Activated gamma-delta T cell treated with Interleukin-2 at 50 U/mL for 16 hours (primary cell): Measurements from ENCODE around the gene GP1BA.
A peak's percentile ranks its signal among the peaks of the same experiment; 100 is the strongest.

ENCODE experiments used
- DNase-seq: peaks from one replicate; pipeline ENCODE4 v3.0.0-alpha.2; 2020

Gene GP1BA

DNA sequence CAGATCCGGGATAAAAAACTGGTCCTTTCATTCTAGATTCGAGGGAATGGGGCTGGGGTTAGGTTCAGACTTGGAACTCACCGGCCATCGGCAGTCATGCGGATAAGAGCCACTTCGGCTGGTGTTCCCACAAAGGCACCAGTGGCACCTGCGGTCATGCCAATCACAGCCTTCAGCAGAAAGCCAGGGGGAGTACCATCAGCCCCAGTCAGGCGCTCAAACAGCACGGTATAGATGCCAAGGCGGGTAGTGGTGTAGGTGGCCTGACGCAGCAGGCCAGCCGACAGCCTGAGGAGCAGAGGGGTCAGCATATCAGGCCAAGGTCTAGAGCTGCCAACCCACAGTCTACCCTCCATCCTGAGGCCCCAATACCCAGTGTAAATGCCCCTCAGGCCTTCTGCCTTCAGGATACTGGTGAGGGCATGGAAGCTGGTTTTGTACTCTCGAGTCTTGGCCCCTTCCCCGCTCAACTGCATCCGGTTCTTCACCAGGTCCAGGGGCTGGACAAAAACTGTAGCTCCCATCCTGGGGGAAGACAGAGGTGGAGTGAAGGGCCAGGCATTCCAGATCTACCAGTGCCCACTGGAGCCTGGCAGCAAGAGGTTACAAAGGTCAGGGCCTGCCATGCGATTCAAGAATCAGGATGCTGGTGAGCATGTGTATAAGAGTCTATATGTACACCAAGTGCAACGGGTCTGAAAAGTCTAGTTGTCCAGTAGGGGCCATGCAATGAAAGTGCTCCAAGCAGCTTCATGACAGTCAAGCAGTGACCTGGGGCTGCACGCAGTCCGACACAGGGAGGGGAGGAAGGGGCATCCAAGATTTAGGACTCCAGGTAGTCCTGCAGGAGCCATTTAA, 6.8 kb downstream of the GP1BA start:
- DNase-seq = no peak

DNA sequence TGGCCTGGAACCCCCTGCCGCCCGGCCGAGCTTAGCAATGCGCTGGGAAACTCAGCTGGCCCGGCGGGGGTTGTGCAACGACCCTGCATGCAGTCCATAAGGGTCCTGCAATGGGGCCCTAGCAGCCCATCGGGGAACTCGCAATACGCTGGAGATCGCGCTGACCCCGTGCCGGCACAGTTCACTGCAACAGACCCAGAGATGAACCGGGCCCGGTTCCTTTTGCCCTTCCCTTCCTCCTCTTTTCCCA, 7.4 kb downstream of the GP1BA start:
- DNase-seq = no peak

DNA sequence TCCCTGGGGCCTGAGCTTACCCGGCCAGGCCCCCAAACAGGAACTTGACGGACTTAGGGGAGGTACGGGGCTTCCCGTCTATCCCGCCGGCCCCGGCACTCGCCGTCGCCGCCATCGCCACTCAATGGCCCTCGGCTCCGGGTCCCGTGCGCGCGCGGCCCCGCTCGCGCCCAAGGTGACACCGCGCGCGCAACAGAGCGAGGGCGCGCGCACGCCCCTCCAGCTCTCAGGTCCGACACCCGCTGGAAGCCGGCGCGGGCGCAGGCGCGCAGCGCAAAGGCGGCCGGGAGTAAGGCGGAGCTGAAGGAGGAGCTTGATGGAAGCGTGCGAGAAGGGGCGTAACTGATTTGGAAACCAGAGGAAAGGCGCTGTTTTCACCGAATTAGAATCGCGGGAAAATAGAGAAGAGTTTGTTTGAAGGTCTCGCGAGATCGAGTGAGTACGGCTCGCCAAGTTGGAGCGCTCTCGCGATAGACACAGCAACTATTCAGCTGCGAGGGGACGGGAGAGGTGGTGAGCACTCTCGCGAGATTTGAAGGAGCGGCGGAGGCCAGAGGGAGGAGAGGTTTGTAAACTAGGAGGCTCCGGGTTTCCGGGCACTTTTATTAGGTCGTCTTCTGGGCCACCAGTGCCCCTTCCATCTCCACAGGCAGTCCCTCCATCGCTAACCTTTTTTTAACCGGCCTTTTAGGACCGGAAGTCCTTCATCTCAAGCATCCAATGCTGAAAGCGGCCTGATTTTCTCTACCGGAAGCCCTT, 7.9 kb downstream of the GP1BA start, which contains the start of the genes RNF167 and SLC25A11:
TSS of gene RNF167 (plus strand) at position 473 of the 759 bp plus-strand sequence. CDS start 642 bp downstream, outside the sequence.
TSS of gene SLC25A11 (minus strand) at position 251 of the 759 bp plus-strand sequence. CDS start at position 115, 136 bp downstream.
- peak; percentile 94 for DNase-seq

DNA sequence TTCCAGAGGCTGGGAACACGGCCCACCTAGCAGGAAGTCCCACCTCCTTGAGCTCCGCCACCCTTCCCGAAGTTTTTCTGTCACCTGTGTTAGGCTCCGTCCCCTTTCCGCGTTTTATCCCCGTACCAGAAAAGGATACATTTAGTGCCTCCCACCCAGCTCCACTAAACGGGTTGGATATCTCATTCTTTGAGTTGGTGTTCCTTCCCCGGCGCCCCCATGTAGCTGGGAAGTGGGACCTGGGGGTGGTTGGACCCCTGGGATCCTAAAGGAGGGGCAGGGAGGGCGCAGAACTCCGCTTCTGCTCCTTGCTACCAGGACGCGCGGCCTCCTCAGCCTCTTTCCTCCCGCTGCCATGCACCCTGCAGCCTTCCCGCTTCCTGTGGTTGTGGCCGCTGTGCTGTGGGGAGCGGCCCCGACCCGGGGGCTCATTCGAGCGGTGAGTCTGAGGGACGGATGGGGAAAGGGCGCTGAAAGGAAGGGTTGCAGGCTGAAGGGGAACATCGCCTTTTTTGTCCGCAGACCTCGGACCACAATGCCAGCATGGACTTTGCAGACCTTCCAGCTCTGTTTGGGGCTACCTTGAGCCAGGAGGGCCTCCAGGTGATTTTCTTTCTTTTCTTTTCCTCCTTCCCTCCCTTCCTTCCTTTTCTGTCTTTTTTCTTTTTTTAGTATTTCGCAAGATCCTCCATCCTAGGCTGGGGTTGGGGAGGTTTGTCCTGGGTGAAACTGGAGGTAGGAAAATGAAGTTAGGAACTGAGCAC, 8.7 kb downstream of the GP1BA start:
- DNase-seq = peak; percentile 51

DNA sequence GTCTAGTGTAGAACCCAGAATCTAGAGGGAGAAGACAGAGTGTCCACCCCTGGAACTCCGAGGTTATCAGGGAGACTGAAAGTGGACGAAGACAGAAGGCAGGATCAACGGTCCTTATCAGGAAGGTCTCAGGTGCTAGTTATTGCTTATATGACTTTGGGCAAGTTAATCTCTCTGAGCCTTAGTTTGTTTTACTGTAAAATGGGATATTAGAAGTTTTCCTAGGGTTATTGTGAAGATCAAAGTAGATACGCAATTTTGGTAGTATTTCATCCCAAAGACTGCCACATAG, 9.2 kb downstream of the GP1BA start:
- DNase-seq = no peak

DNA sequence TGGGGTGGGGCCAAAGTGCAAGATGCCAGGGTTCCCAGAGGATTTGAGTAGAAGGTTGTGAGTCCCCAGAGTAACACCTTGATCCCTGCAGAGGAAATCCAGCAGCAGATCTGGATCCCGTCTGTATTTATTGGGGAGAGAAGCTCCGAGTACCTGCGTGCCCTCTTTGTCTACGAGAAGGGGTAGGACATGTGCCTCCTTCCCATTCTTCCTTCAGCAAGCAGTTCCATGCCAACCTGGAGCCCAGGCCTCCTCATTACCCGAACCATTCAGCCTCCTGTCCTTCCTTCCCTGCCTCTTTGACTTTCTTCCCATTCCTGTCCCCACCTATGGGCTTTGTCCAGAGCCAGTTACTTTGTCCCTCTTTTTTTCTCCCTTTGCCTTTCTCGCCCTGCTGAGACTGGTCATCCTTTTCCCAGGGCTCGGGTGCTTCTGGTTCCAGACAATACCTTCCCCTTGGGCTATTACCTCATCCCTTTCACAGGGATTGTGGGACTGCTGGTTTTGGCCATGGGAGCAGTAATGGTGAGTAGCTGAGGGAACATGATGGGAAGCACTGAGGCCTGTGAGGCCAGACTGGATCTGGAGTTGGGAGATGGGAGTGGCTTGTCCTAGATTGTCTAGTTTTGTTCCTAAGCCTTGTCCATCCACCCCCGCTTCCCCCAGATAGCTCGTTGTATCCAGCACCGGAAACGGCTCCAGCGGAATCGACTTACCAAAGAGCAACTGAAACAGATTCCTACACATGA, 10.9 kb downstream of the GP1BA start:
- no peak for DNase-seq

DNA sequence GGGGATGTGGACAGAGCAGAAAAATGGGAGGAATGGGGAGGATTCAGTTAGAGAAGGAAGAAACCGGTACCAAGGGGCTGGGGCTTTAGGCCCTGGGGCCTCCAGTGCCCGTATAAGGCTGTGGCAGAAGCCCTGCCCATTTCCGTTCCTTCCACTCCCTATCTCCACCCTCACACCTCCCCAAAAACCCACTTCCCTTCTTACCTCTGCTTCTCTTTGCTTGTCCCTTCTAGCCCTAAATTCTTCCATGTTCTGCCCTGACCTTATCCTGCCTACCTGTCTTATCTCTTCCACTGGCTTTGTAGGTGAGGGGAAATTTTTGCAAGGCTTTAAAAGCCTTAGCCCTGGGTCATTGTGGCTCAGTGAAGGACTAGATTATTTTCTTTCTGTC, 12.1 kb downstream of the GP1BA start:
- DNase-seq = peak; percentile 64

DNA sequence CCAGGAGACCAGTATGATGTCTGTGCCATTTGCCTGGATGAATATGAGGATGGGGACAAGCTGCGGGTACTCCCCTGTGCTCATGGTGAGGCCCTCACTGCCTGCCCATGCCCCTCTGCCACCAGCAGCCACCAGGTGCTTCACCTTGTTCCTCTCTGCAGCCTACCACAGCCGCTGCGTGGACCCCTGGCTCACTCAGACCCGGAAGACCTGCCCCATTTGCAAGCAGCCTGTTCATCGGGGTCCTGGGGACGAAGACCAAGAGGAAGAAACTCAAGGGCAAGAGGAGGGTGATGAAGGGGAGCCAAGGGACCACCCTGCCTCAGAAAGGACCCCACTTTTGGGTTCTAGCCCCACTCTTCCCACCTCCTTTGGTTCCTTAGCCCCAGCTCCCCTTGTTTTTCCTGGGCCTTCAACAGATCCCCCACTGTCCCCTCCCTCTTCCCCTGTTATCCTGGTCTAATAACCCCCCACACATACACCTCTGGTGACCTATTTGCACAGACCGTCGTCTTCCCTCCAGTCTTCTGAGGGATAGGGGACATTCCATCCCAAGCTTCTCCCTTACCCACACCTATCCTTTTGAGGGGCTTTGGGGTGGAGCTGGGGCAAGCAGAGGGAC, 12.6 kb downstream of the GP1BA start:
- no peak for DNase-seq

DNA sequence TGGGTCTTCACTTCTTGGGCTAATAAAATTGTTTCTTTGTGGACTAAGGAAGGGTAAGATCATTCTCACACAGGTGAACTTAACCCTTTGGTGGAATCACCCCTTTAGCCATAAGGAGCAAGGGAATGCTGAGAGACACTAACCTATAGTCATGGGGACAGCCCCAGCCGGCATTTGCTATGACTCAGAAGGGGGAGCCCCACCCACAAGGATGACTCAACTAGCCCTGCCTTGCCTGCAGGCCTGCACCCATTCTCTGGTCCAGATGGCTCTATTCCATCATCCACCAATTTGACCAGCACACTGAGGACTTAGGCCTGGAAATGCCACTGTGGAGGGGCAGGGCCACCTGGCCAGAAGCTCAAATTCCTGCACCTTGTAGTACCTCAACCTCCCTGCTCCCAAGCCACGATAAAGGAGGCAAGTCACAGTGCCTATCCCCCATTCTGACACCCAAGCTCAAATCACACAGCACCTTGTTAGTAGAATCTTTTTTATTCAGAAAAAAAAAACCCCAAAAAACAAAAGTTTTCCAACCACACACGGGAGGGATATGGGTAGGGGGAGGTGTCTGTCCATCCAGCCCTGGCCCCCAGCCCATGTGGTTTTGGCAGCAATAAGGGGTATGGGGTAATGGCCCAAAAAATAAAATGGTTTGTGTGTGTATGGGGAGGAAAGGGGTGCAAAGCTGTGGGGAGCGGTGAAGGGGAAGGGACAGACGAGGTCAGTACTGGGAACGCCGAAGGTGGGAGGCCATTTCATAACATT, 13.3 kb downstream of the GP1BA start:
- peak; percentile 75 for DNase-seq

DNA sequence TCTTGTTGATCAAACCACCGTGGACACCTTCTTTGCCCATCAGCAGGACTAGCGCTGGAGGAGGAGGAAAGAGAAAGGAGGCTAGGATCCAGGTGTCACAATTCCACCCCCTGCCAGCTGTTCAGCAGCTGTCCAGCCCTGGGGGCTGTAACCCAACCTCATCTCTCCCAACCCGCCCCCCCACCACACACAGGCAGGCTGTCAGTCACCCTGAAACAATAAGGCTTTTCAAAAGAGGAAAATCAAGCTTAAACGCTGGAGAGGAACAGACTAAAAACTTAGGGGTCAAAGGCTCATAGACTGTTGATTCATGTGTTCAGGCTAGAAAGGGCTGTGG, 13.8 kb downstream of the GP1BA start:
- DNase-seq = no peak

DNA sequence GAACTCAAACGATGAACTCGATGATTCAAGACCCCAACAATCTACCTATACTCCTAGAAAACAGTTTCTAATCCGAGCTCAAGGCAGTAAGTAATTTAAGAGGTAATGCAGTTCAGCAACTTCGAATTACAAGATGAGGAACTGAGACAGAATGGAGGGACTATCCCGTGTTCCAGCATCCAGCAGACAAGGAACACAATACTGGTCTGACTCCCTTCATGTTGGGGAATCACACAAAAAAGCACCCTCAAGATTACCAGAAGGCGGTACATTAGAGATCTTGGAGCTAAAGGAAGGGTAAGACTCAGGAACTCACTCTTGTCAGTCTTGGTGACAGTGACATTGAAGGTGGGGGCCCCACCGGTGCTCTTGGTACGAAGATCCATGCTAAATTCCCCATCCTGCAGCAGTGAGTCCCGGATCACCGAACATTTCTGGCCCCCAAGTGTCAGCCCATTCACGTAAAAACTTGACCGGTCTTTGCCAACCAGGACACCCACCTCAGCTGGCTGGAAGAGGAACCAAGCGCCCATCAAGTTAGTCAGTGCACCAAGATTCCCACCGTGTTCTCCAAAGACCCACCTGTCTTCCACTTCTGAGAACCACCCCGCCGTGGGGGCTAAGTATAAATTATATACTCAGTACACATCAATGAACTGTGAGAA, 14.4 kb downstream of the GP1BA start:
- DNase-seq = no peak

DNA sequence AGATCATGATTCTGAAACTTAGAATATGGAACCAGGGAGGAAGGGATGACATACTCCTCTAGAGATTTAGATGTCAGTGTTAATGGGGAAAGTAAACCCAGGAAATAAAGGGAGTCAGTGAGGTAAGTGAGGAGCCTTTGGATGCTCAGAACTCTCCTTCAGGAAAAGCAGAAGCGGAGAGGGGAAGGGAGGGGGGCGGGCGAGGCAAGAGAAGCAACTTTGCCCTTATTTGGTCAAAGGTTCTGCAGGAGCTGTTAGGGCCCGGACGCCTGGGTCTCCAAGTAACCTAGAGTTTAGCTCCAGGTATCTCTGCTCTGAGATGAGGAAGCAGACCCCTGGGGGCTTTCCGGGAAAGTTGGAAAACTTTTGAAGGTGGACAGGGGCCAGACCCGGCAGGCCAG, 14.9 kb downstream of the GP1BA start:
- no peak for DNase-seq

DNA sequence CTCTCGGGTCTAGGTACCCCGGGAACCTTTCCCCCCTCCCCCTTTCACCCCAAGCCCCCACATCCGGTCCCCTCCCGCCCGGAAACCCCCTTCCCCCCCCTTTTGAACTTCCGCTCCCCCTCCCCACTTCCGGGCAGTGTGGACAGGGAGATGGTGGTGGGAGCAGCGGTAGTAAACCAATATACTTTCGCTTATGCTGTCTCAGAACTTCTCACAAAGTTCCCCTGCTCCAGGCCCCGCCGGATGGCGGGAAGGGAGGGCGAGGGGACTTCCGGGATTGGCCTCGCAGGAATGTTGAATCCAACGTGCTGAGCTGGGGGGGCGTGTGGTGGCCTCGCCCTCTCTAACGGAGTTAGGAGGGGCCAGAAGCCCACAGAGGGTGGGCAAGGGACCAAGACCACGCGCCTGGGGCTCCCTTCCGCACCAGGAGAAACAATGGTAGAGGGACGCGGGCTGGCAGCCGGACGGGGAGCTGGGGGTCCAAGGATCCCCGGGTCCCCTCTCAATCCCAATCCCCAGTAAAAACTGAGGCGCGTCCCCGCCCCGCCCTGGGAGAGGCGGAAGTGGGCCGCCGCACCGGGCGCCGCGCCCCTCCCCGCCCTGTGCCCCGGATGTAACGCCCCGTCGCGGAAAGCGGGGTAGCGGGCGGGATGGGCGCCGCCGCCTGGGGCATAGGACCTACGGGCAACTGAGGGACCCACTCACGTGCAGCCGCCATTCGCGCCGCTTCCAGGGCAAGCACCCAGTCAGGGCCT, 15.5 kb downstream of the GP1BA start:
- peak; percentile 69 for DNase-seq

DNA sequence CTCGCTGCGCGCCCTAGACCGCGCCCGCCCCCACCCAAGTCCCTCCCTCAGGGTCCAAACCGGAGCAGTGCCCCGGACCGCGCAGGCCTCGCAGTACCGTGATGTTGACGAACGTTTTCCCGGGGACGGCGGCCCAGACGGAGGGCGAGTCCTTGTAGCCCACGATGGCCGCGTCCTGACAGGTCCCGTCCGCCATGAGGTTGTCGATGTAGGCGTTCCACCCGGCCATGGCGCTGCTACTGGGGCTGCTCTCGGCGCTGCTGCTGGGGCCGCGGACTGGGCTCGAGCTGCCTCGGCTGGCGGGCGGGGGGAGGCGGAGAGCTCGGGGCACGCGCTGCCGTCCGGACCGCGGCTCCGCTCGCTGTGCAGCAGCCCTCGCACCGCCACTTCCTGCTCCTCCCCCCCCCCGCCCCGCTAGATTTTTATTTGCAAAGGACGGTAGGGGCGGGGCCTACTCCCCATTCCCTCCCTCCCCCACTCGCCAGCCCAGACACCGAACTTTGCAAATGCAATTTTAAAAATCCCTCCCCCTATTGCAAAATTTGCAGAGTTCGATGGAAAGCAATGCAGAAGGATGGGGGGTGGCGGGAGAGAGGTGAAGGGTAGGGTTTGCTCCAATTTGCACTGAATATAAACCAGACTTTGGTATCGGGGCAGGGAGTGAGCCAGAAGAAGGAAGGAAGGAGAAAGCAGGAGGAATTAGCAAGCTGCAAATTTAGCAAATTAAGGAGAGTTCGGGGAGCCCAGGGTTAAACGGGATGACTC, 16.3 kb downstream of the GP1BA start, which contains the start of gene PFN1:
TSS of gene PFN1 (minus strand) at position 365 of the 765 bp plus-strand sequence. CDS start at position 229, 136 bp downstream.
- peak; percentile 92 for DNase-seq

DNA sequence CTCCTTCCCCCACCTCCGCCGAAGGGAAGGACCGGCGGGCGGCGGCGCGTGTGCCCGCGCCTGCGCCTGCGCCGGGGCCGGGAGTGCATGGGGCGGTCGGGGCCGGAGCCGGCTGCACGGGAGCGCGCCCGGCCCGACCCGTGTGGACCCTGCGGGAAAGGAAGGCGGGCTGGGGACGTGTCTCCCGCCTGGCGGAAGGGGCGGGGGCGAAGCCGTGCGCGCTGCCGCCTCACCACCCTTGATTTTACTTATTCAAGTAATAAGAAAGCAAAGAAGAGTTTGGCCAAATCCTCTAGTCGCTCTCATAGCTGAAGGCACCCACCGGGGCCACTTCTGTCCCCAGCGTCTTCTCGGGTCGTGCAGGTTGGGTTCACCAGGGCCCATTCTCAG, 16.8 kb downstream of the GP1BA start:
- peak; percentile 68 for DNase-seq

DNA sequence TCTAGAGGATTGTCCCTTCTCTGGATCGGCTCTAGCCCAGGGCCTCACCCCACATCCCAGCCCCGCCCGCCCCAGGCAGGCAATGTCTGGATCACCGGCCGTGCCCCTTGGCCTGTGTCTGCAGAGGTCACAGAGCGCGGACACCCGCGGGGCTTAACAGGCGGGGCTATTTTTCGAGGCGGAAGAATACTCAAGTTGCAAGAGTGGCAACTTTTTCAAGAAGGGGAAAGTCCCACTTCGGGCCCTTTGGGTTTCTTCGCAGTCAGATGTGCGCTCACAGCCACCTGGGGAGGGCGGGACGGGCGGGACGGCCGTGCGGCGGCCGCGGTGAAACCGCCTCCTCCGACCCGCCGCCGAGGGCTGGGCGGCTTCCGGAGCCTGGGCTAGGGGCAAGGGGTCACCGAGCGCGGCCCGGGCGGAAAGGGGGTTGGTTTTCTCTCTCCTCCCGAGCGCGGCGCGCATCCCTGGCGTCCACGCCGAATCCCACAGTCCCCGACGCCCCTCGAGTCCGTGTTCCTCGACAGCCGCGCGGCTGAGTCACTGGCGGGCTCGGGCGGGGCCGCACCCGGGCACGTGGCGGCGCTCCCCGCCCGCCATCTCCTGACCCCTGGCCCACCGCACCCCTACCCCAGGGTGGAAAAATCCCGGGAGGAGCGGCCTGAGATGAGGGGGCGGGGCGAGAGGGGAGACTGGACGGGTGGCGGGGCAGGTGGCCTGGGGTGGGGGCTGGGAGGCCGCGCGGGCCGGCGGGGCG, 17.4 kb downstream of the GP1BA start:
- peak; percentile 71 for DNase-seq

DNA sequence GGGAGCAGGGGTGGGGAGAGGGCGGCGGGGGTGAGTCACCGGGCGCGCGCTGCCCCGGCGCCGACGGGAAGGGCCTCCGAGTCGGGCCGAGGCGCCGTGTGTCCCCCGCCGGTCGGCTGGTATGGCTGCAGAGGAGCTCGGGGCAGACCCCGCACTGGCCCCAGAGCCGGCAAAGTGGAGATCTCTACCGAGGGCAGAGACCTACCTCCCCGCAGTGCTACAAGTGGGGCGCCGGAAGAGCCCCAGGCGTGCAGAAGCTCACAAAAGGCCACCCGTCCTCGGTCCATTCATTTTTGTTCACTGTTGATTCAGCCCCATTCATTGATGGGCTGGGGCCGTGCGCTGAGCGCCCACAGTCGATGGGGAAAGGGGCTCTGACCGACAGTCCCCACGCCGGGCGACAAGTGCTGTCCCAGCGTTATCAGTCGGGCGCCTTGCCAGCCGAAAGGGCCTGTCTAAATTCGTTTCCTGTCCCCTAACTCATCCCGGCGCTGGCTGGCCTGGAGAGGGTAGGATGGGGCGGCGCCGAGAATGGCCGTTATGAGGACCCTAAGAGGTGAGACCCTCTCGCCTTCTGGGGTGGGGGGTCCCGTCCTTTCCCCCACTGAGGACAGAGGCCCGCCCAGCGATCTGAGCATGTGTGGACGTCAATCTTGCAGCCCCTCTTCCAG, 18.1 kb downstream of the GP1BA start:
- DNase-seq = no peak

DNA sequence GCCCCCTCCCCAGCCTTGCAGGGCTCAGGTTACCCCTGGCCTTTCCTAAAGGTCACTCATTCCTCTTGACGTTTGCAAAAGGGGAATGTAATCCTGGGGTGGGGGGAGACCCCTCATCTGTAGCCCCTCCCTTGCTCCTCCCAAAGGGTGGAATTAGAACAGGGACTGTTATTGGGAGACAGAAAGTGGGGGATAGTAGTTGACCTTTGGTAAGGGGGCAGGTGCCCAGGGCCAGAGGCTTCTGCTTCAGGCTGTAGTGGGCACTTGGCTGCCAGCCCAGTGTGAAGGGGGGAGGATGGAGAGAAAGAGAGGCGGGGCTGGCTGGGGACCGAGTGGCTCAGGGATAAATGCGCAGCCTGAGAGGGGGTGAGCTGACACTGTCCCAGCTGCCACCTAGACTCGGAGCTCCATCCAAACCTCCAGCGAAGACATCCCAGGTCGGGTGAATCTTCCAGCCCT, 18.7 kb downstream of the GP1BA start, which contains the start of gene ENO3:
TSS of gene ENO3 (plus strand) at position 374 of the 459 bp plus-strand sequence. CDS start 711 bp downstream, outside the sequence.
- DNase-seq = no peak
